HepG2 (cell line): ENCODE results near the gene PDE6C. TPM values are rescaled to one million over a fixed set of nuclear protein-coding genes. Genes with fewer than 3 reads are reported as not detected.

Experiments
- ATAC-seq: fragments of 200-7000 bp; cut with Tn5 transposase; 3 replicates; pipeline ENCODE4 v1.9.1; 2020; ENCODE audit warnings: mild to moderate bottlenecking, moderate library complexity
- BruUV-seq: library from RNA; stranded (reverse); fragments of 400-500 nt; replicated peaks from 2 replicates; lab custom pipeline; 2021; lab: Mats Ljungman, UMichigan
- CTCF ChIA-PET: fragments of 300-600 bp; formaldehyde crosslinking; extraction: SDS; loops from one replicate; lab custom pipeline; 2021; ENCODE audit warnings: low total read pairs, inconsistent platforms, low intra/inter-chr PET ratio; lab: Yijun Ruan, JAX
- POLR2A ChIA-PET: fragments of 350-600 bp; sonication (Branson Sonifier 250); formaldehyde crosslinking; loops from one replicate; lab custom pipeline; 2020; ENCODE audit warnings: antibody characterized with exemption, inconsistent platforms; lab: Yijun Ruan, JAX
- DNase-seq: peaks from one replicate; pipeline ENCODE4 v3.0.0-alpha.2; 2015; ENCODE audit warnings: low spot score
- FAIRE-seq: peaks from 3 replicates; lab custom pipeline; 2011; peaks lifted over from hg19 to GRCh38; lab: Jason Lieb, UNC
- H2AFZ ChIP-seq: one replicate; pipeline ENCODE4 v1.6.1; 2011; ENCODE audit warnings: low read length, inconsistent platforms
- H3K27ac ChIP-seq: fragments of 300-600 bp; 3 replicates; pipeline ENCODE4 v1.8.0; 2011; ENCODE audit warnings: mixed run types, mild to moderate bottlenecking, mixed read lengths, low read length, inconsistent platforms; ENCODE audit not compliant: insufficient read depth; ENCODE audit errors: extremely low read length
- H3K27me3 ChIP-seq, 2 experiments: fragments of 200-600 bp in 1 of 2; 2 replicates in 1 of 2; 3 replicates in 1 of 2; pipeline versions ENCODE4 v1.6.0 to v1.8.0; 2011; ENCODE audit warnings: low read length in 2 of 2, mild to moderate bottlenecking in 2 of 2, moderate library complexity in 2 of 2, inconsistent platforms in 1 of 2; ENCODE audit not compliant: insufficient read depth in 2 of 2, control insufficient read depth in 1 of 2
- H3K36me3 ChIP-seq, 2 experiments: fragments of 200-600 bp in 1 of 2; replicated peaks in 1 of 2; 2 replicates in 1 of 2; 3 replicates in 1 of 2; pipeline versions ENCODE4 v1.5.1 to v1.8.0; 2011; ENCODE audit warnings: low read length in 2 of 2, inconsistent platforms in 1 of 2; ENCODE audit not compliant: insufficient read depth in 2 of 2, control insufficient read depth in 1 of 2
- H3K4me1 ChIP-seq: 2 replicates; pipeline ENCODE4 v1.5.1; 2012; ENCODE audit warnings: low read length, inconsistent platforms; ENCODE audit not compliant: insufficient read depth
- H3K4me2 ChIP-seq: 2 replicates; pipeline ENCODE4 v1.6.0; 2011; ENCODE audit warnings: low read depth, low read length, inconsistent platforms
- H3K4me3 ChIP-seq, 3 experiments: fragments of 200-600 bp in 1 of 3; sonication (generic), shearing (Covaris generic) in 1 of 3; replicated peaks in 1 of 3; 2 replicates each; pipeline ENCODE4 v1.5.1; 2011 to 2016; ENCODE audit warnings: low read length in 3 of 3, inconsistent platforms in 2 of 3, low read depth in 2 of 3, mild to moderate bottlenecking in 2 of 3, control low read depth in 1 of 3, mixed read lengths in 1 of 3; ENCODE audit not compliant: insufficient read depth in 1 of 3
- H3K79me2 ChIP-seq: one replicate; pipeline ENCODE4 v1.6.1; 2011; ENCODE audit warnings: low read length, inconsistent platforms; ENCODE audit not compliant: insufficient read depth
- H3K9ac ChIP-seq: 2 replicates; pipeline ENCODE4 v1.6.0; 2011; ENCODE audit warnings: mild to moderate bottlenecking, low read depth, low read length, inconsistent platforms; ENCODE audit not compliant: insufficient read depth
- H3K9me3 ChIP-seq: 2 replicates; pipeline ENCODE4 v1.5.1; 2012; ENCODE audit warnings: mild to moderate bottlenecking, low read length
- H4K20me1 ChIP-seq: 2 replicates; pipeline ENCODE4 v1.6.0; 2011; ENCODE audit warnings: inconsistent platforms, mild to moderate bottlenecking, low read length, moderate library complexity; ENCODE audit not compliant: insufficient read depth
- IKZF1 ChIP-seq: fragments of 450-650 bp; IDR thresholded peaks from 2 replicates; pipeline ENCODE4 v1.7.1; 2016
- MAFK ChIP-seq, 2 experiments: IDR thresholded peaks in 1 of 2; conservative IDR thresholded peaks in 1 of 2; 2 replicates each; pipeline ENCODE4 v1.6.1; 2011; ENCODE audit warnings: improper control_type of control experiment in 2 of 2, low read length in 2 of 2
- PAWR ChIP-seq: sonication (generic); formaldehyde crosslinking; IDR thresholded peaks from 2 replicates; pipeline ENCODE4 v1.4.0; 2020; ENCODE audit warnings: missing genetic modification reagents, mild to moderate bottlenecking, borderline replicate concordance
- TBP ChIP-seq: sonication (generic); formaldehyde crosslinking; IDR thresholded peaks from 2 replicates; pipeline ENCODE4 v1.5.0; 2020; ENCODE audit warnings: missing genetic modification reagents
- ZNF282 ChIP-seq: fragments of 450-650 bp; IDR thresholded peaks from 2 replicates; pipeline ENCODE4 v1.6.1; 2018; ENCODE audit not compliant: partially characterized antibody
- ZNF549 ChIP-seq: sonication (generic); formaldehyde crosslinking; IDR thresholded peaks from 2 replicates; pipeline ENCODE4 v1.5.0; 2020; ENCODE audit warnings: missing genetic modification reagents
- ZNF557 ChIP-seq: sonication (generic); formaldehyde crosslinking; IDR thresholded peaks from 2 replicates; pipeline ENCODE4 v1.4.0; 2020; ENCODE audit warnings: missing genetic modification reagents
- ZNF570 ChIP-seq: sonication (generic); formaldehyde crosslinking; IDR thresholded peaks from 2 replicates; pipeline ENCODE4 v1.4.0; 2020; ENCODE audit warnings: mild to moderate bottlenecking, missing genetic modification reagents, borderline replicate concordance
- ZNF761 ChIP-seq: sonication (generic); formaldehyde crosslinking; conservative IDR thresholded peaks from 2 replicates; pipeline ENCODE4 v1.4.0; 2020; ENCODE audit warnings: mild to moderate bottlenecking, missing genetic modification reagents
- WGBS: methylation state at CpG from one replicate; pipeline ENCODE4 v1.1.6; 2017; ENCODE audit warnings: low lambda C conversion rate; 5-methylcytosine and 5-hydroxymethylcytosine counted together
- in situ Hi-C: cut with HindIII; loops from 2 replicates; pipeline ENCODE4 v1.10.0; 2017; ENCODE audit warnings: low pct_unique_long_range_greater_than_20kb; ENCODE audit not compliant: extremely low pct_ligation_motif_present
- intact Hi-C: fragments of 100-400 bp; cut with micrococcal nuclease; formaldehyde crosslinking; loops from one replicate; pipeline ENCODE4 v1.10.0; 2022; ENCODE audit not compliant: unreplicated experiment
- polyA plus RNA-seq, 8 experiments: library from polyadenylated mRNA; depleted of rRNA in 3 of 8; stranded (reverse) in 7 of 8; unstranded in 1 of 8; fragments of >200 nt; fragmentation: Illumina TruSeq in 4 of 8; extraction: Trizol in 4 of 8; gene quantifications; 2 replicates each; pipeline versions ENCODE4 v1.2.1 to v1.2.3, GENCODE V29; 2011 to 2016; ENCODE audit warnings: low read depth in 4 of 8, missing spikeins in 1 of 8, mixed read lengths in 1 of 8; ENCODE audit not compliant: insufficient read depth in 1 of 8
- total RNA-seq, 5 experiments: library from RNA; depleted of rRNA; stranded (reverse); fragments of >200 nt; fragmentation: Illumina TruSeq; extraction: Trizol; gene quantifications; 2 replicates each; pipeline ENCODE4 v1.2.3, GENCODE V29; 2016; ENCODE audit warnings: low read depth in 1 of 5
- TF ChIP-seq, protein P1 (sequence below): sonication (generic); formaldehyde crosslinking; conservative IDR thresholded peaks from 2 replicates; pipeline ENCODE4 v1.8.0; 2022; ENCODE audit warnings: missing genetic modification reagents
- TF ChIP-seq, protein P2 (sequence below): sonication (generic); formaldehyde crosslinking; IDR thresholded peaks from 2 replicates; pipeline ENCODE4 v1.9.0; 2022; ENCODE audit warnings: low read depth, missing genetic modification reagents
- TF ChIP-seq, protein P3 (sequence below): sonication (generic); formaldehyde crosslinking; IDR thresholded peaks from 2 replicates; pipeline ENCODE4 v1.4.0; 2020; ENCODE audit warnings: missing genetic modification reagents, borderline replicate concordance
- TF ChIP-seq, protein P4 (sequence below): IDR thresholded peaks from 2 replicates; pipeline ENCODE4 v1.6.1; 2016; ENCODE audit warnings: missing biosample characterization, missing genetic modification reagents, low read depth
- TF ChIP-seq, protein P5 (sequence below): sonication (generic); formaldehyde crosslinking; conservative IDR thresholded peaks from 2 replicates; pipeline ENCODE4 v1.5.0; 2020; ENCODE audit warnings: missing genetic modification reagents

Gene PDE6C
- total and polyA plus RNA-seq, 2 of the 13 experiments (the other 11 are each of a cell fraction or from before 2014, with no cell fraction given), result 0.64 TPM; not detected in 1

DNA sequence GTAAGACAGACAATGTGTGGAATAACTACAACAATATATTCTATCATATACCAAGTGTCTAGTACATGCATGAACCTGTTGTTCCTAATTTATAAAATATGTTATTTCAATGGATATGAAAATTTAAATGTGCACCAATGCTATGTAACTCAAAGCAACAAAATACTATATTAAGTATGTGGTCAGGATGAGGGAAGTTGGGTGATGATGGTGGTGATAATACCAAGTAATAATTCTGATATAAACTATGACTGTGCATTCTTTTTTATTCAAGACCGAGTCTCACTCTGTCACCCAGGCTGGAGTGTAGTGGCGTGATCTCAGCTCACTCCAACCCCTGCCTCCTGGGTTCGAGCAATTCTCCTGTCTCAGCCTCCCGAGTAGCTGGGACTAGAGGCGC is 92.1 kb downstream of the PDE6C start:
- no TSS peak for BruUV-seq
- Histone ChIP-seq H3K4me2 (no peak overlapping the region), H3K27me3 (peaks cover 0 to 3% of the 10 kb centered on the region in 2 experiments; a peak in 1 of 5 replicates), H4K20me1 (no peaks in the 10 kb centered on the region), H3K9me3 (no peaks in the 10 kb centered on the region), H3K36me3 (peaks cover 0 to 2% of the 10 kb centered on the region in 2 experiments; a peak in 1 of 5 replicates), H3K4me3 (no peak overlapping the region), H3K79me2 (peaks cover 8% of the 10 kb centered on the region), H3K27ac (no peak overlapping the region), H3K9ac (no peak overlapping the region), H2AFZ (no peak overlapping the region), H3K4me1 (peaks cover 21% of the 10 kb centered on the region)
- in situ Hi-C loops, result loop anchor here (10.0 kb wide), 1 partner anchor 110 kb away; no protein-coding TSS in a partner anchor
- no peak for DNase-seq
- intact Hi-C loops, result no loop called here
- CTCF ChIA-PET, result no interaction called here
- WGBS, result 81% methylated on average over 5 of the region's 5 CpGs
- no peak for FAIRE-seq
- POLR2A ChIA-PET, result no interaction called here
- no peak for ATAC-seq
- TF ChIP-seq, protein P1, sequence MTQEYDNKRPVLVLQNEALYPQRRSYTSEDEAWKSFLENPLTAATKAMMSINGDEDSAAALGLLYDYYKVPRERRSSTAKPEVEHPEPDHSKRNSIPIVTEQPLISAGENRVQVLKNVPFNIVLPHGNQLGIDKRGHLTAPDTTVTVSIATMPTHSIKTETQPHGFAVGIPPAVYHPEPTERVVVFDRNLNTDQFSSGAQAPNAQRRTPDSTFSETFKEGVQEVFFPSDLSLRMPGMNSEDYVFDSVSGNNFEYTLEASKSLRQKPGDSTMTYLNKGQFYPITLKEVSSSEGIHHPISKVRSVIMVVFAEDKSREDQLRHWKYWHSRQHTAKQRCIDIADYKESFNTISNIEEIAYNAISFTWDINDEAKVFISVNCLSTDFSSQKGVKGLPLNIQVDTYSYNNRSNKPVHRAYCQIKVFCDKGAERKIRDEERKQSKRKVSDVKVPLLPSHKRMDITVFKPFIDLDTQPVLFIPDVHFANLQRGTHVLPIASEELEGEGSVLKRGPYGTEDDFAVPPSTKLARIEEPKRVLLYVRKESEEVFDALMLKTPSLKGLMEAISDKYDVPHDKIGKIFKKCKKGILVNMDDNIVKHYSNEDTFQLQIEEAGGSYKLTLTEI (CRISPR knock-in tag), result no peak
- TF ChIP-seq ZNF282 (no peak), PAWR (CRISPR knock-in tag) (no peak), ZNF557 (no peak), ZNF549 (CRISPR knock-in tag) (no peak), ZNF570 (CRISPR knock-in tag) (no peak), ZNF761 (no peak), TBP (CRISPR knock-in tag) (no peak), IKZF1 (no peak), MAFK (conservative IDR thresholded peaks at IDR 0.05 in 1 of 2, IDR thresholded peaks at IDR 0.05 in 1 of 2; ENCODE audit: low read length in 2 of 2) (no peak)
- TF ChIP-seq, protein P2, sequence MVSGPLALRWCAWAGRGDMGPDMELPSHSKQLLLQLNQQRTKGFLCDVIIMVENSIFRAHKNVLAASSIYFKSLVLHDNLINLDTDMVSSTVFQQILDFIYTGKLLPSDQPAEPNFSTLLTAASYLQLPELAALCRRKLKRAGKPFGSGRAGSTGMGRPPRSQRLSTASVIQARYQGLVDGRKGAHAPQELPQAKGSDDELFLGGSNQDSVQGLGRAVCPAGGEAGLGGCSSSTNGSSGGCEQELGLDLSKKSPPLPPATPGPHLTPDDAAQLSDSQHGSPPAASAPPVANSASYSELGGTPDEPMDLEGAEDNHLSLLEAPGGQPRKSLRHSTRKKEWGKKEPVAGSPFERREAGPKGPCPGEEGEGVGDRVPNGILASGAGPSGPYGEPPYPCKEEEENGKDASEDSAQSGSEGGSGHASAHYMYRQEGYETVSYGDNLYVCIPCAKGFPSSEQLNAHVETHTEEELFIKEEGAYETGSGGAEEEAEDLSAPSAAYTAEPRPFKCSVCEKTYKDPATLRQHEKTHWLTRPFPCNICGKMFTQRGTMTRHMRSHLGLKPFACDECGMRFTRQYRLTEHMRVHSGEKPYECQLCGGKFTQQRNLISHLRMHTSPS (CRISPR knock-in tag), result no peak
- TF ChIP-seq, protein P3, sequence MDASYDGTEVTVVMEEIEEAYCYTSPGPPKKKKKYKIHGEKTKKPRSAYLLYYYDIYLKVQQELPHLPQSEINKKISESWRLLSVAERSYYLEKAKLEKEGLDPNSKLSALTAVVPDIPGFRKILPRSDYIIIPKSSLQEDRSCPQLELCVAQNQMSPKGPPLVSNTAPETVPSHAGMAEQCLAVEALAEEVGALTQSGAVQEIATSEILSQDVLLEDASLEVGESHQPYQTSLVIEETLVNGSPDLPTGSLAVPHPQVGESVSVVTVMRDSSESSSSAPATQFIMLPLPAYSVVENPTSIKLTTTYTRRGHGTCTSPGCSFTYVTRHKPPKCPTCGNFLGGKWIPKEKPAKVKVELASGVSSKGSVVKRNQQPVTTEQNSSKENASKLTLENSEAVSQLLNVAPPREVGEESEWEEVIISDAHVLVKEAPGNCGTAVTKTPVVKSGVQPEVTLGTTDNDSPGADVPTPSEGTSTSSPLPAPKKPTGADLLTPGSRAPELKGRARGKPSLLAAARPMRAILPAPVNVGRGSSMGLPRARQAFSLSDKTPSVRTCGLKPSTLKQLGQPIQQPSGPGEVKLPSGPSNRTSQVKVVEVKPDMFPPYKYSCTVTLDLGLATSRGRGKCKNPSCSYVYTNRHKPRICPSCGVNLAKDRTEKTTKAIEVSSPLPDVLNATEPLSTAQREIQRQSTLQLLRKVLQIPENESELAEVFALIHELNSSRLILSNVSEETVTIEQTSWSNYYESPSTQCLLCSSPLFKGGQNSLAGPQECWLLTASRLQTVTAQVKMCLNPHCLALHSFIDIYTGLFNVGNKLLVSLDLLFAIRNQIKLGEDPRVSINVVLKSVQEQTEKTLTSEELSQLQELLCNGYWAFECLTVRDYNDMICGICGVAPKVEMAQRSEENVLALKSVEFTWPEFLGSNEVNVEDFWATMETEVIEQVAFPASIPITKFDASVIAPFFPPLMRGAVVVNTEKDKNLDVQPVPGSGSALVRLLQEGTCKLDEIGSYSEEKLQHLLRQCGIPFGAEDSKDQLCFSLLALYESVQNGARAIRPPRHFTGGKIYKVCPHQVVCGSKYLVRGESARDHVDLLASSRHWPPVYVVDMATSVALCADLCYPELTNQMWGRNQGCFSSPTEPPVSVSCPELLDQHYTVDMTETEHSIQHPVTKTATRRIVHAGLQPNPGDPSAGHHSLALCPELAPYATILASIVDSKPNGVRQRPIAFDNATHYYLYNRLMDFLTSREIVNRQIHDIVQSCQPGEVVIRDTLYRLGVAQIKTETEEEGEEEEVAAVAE (CRISPR knock-in tag), result no peak
- TF ChIP-seq, protein P4, sequence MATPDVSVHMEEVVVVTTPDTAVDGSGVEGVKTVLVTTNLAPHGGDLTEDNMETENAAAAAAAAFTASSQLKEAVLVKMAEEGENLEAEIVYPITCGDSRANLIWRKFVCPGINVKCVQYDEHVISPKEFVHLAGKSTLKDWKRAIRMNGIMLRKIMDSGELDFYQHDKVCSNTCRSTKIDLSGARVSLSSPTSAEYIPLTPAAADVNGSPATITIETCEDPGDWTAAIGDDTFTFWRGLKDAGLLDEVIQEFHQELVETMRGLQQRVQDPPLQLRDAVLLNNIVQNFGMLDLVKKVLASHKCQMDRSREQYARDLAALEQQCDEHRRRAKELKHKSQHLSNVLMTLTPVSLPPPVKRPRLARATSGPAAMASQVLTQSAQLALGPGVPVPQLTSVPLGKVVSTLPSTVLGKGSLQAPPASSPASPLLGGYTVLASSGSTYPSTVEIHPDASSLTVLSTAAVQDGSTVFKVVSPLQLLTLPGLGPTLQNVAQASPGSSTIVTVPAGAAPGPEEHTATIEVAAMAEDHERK, result no peak
- TF ChIP-seq, protein P5, sequence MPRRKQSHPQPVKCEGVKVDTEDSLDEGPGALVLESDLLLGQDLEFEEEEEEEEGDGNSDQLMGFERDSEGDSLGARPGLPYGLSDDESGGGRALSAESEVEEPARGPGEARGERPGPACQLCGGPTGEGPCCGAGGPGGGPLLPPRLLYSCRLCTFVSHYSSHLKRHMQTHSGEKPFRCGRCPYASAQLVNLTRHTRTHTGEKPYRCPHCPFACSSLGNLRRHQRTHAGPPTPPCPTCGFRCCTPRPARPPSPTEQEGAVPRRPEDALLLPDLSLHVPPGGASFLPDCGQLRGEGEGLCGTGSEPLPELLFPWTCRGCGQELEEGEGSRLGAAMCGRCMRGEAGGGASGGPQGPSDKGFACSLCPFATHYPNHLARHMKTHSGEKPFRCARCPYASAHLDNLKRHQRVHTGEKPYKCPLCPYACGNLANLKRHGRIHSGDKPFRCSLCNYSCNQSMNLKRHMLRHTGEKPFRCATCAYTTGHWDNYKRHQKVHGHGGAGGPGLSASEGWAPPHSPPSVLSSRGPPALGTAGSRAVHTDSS (CRISPR knock-in tag), result no peak
